HG03060 (cell line): ENCODE measurements around the gene PLXNA1.

Experiments
- ATAC-seq: cut with Tn5 transposase; IDR thresholded peaks from one replicate; pipeline ENCODE4 v1.9.1; 2021; ENCODE audit warnings: low read depth, moderate number of reproducible peaks; ENCODE audit not compliant: unreplicated experiment

Gene PLXNA1

GRCh38 chr3:126982471-126983175 is at the start of gene PLXNA1:
PLXNA1 (plus strand) TSS chr3:126983115; CDS start chr3:126988594, 5,479 bp downstream.
- peak; percentile 31 for ATAC-seq

DNA sequence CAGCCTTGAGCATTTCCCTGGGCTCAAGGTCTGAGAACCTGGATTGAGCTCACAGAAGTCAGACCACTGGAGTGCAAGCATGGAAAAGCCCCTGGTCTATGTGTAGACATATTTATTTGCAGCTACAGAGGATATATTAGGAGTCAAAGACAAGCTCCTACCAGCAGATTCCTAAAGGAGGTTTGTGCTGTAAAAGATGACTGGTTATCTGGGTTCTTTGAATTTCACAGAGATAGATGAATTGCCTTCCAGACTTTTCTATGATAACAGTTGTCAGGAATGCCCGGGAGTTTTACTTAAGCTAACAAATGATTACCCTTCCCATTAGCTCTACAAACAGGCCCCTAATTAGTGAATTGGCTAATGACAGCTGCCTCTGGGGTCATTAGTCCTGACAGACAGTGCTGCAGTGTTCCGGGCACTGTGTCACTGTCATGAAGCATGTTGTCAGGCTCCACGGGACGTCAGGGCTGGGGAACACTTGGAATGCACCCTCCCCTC is 48.8 kb upstream of the PLXNA1 start:
- ATAC-seq: no peak

DNA sequence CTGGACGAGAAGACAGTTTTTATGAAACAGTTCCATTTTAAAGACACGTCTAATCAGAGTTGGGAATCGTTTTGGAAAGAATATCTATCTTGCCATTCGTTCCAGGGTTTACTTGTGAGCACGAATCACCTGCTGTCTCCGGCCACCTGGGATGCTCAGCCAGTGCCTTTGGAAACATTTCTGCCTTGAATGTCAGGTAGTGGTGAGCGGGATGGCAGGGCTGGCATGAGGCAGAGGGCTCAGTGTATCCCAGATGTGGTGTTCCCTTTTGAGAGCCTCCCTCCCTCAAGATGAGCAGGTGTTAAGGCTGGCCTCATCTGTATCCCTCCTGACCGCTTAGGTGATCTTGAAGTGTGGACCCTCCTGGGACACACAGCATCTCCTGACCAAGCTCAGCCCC is 47.9 kb upstream of the PLXNA1 start:
- no peak for ATAC-seq

- ATAC-seq: no peak
Measured at GRCh38 chr3:126935756-126936509, 47.0 kb upstream of the PLXNA1 start.

GRCh38 chr3:126936853-126937425 is 46.0 kb upstream of the PLXNA1 start:
- no peak for ATAC-seq

DNA sequence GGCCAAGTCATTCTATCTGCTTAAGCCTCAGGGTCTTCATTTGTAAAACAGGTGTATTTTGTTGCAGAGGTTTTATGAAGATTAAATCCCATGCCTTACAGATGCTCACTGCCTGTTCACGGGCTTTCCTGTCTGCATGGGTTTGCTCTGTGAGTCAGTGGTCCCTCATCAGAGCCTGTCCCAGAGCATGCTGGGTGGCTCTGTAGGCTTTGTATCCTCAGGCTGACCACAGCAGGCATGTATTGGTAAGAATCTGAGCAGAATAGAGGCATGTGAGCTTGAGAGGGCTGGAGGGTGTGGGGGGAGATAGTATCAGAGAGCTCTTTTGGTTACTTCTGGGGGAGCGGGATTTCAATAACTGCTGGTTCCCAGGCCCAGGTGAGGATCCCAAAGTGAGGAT is 45.4 kb upstream of the PLXNA1 start:
- ATAC-seq: no peak

- no peak for ATAC-seq
Measured at GRCh38 chr3:126937973-126938372, 44.9 kb upstream of the PLXNA1 start.

GRCh38 chr3:126938520-126939337 is 44.2 kb upstream of the PLXNA1 start:
- ATAC-seq: no peak

- ATAC-seq: no peak
Measured at GRCh38 chr3:126939338-126939718, 43.6 kb upstream of the PLXNA1 start.

DNA sequence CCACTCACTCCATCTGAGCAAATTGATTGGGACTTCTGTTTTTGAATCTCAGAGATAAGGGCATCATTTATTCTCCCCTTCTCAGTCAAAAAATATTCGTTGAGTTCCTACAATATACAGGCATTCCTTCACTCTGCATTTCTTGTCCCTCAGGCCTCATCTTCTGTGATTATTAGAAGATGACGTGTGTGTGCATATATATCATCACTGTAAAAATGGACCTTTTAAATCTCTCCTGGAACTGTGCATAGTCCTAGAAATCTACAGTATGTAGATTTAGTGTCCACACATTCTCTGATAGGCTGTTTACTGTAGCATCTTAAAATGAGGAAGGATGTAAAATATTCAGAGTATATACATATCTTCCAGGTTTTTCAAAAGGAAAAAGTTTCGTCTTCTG is 43.2 kb upstream of the PLXNA1 start:
- ATAC-seq: no peak

GRCh38 chr3:126941721-126942270 is 41.1 kb upstream of the PLXNA1 start:
- no peak for ATAC-seq

- ATAC-seq: no peak
Measured at GRCh38 chr3:126944089-126944965, 38.6 kb upstream of the PLXNA1 start.

- ATAC-seq: no peak
Measured at GRCh38 chr3:126945171-126945721, 37.7 kb upstream of the PLXNA1 start.

DNA sequence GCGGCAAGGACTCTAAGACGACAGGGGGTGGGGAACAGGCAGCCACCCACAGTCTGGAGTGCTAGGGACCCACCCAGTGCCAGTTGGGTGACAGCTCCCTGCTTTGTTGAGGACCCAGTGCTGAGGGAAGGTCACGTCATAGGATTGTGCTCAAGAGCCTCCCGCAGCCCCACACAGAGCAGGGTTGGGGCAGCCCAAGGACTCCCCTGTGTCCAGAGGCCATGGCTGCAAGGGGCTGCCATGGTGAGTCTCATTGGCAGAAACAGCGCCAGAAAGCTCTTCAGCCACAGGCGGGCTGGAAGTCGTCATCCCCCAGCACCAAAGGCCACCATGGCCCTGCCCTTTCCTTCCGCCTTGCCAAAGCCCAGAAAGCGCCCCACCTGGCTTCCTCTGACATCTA is 37.0 kb upstream of the PLXNA1 start:
- ATAC-seq: no peak

DNA sequence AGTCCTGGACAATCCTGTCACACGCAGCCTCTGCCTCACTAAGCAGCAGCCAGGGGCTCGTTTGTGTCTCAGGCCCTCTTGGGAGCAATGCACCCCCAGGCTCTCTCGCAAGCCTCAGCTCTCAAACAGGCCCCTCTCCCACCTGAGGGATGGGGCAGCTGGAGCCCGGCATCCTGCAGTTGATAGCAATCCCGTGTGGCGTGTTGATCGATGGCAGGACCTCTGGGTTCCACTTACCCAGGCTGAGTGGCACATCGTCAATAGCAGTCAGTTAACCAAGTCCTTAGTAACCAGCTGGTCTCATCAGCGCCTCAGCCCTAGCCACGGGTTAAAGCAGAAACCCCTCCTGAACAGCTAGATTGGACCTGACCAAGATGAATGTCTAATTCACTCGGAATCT is 36.5 kb upstream of the PLXNA1 start:
- ATAC-seq: no peak

DNA sequence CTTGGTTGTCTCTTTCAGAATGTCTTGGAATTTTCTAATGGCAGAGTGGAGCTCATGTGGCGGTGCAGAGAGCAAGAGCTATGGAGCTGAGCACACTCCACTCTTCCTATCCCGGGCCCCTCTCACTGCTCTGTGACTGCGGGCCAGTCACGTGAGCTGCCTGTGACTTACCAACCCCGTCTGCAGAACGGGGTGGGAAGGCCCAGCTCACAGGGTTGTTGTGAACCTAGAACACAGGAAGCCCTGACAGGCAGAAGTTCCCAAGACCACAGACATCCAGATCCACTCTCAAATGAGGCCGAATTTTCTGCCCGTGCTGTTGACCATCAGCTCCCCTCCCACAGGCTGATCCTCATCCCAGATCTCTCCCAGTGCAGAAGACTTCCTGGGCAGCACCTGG is 35.5 kb upstream of the PLXNA1 start:
- no peak for ATAC-seq

DNA sequence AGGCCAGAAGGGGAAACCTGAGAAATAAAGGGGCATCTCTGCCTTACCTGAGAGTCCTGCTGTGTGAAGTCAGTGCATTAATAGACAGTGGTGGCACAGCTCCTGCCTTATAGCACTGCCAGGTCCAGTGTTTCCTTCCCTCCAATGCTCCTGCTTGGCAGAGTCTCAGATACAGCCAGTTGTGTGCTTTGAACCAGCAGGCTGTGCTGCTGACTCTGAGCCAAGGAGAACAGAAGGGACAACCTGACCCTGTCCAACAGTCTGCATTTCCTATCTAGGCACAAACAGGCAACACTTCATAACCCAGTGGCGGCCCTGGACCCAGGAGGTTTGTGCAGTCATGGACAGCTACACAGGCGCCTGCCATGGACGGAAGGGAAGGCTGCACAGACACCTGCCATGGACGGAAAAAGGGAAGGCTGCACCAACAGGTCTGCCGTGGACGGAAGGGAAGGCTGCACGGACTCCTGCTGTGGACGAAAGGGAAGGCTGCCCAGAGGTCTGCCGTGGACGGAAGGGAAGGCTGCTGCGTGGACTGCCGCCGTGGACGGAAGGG is 33.9 kb upstream of the PLXNA1 start:
- ATAC-seq: no peak

GRCh38 chr3:126951561-126951960 is 31.4 kb upstream of the PLXNA1 start:
- no peak for ATAC-seq
